Liver (tissue), 3 donors: ENCODE results near the gene NSL1.

Experiments
- CTCF ChIP-seq: fragments of 150-350 bp; IDR thresholded peaks from 2 replicates; pipeline ENCODE4 v1.5.1; 2017; ENCODE audit warnings: improper control_type of control experiment, low read depth, low read length; ENCODE audit not compliant: missing input control
- GABPA ChIP-seq, 2 donors: IDR thresholded peaks in 1 of 2; conservative IDR thresholded peaks in 1 of 2; 2 replicates each; pipeline ENCODE4 v1.6.1; 2016; ENCODE audit warnings: antibody characterized with exemption in 2 of 2, mild to moderate bottlenecking in 1 of 2, moderate library complexity in 1 of 2
- YY1 ChIP-seq: IDR thresholded peaks from 2 replicates; pipeline ENCODE4 v1.6.1; 2016; ENCODE audit warnings: antibody characterized with exemption, mild to moderate bottlenecking
- donor health status: healthy.
- donor health status: healthy.

GRCh38 chr1:212754680-212755079 lies 36.9 kb downstream of the NSL1 start:
- TF ChIP-seq CTCF: no peak
- no peak for TF ChIP-seq GABPA (IDR thresholded peaks at IDR 0.05 in 1 of 2, conservative IDR thresholded peaks at IDR 0.05 in 1 of 2)
- no peak for TF ChIP-seq YY1
